KOPT-K1 (cell line): ENCODE results near the gene SGK1.
"Not testable (repeated sequence)": the region's sequence is repeated elsewhere in the genome, so short reads cannot be mapped to it uniquely, and the experiment has no call there.

ENCODE experiments used
- H3K27ac ChIP-seq: fragments of 200-600 bp; sonication (generic); 2 replicates; pipeline ENCODE4 v1.5.1; 2016; ENCODE audit warnings: antibody characterized with exemption, mild to moderate bottlenecking, low read depth, low read length; ENCODE audit not compliant: poor library complexity, severe bottlenecking
- H3K36me3 ChIP-seq: fragments of 200-600 bp; sonication (generic); 2 replicates; pipeline ENCODE4 v1.5.1; 2017; ENCODE audit warnings: antibody characterized with exemption, mild to moderate bottlenecking, low read length, moderate library complexity; ENCODE audit not compliant: insufficient read depth
- H3K9me3 ChIP-seq: fragments of 200-600 bp; sonication (generic); 2 replicates; pipeline ENCODE4 v1.5.1; 2017; ENCODE audit warnings: antibody characterized with exemption, low read length, mild to moderate bottlenecking; ENCODE audit not compliant: insufficient read depth, poor library complexity, severe bottlenecking

The SGK1 gene

GRCh38 chr6:134318236-134318973 is 493 bp upstream of the SGK1 start:
- no peak overlapping the region for H3K27ac ChIP-seq

DNA sequence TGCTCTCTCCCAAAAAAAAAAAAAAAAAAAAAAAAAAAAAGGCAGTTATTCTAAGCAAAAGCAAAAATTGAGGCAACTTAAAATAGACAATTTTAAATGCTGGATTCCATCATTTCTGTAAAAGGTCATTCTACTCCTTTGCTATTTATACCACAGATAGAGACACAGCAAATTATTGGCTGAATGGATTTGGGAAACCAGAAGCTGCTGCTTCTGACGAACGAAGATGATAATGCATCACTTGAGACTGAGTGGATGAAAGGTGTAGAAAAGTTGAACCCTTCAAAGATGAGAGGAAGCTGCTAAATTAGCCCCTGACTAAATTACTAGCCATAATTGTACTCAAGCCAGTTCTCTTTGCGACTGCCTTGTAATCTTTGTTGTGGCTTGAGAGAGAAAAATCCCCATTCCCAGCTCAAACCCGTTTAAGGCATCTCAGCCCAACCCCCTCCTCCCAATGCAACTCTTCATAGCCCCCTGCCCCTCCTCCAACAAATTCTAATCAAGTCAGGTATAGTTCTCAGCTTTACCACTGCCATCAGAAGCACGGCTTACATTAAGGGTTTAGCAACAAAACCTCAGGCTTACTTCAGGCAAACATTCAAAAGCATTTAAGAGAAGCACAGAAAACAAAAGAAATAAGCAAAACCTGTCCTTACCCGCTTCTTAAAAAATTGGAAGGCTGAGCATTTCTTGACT is 1.0 kb downstream of the SGK1 start:
- Histone ChIP-seq H3K9me3 (no peaks in the 10 kb centered on the region), H3K27ac (no peak overlapping the region), H3K36me3 (no peaks in the 10 kb centered on the region)

More at GRCh38 chr6:134318236-134318973, 493 bp upstream of the SGK1 start:
- no peaks in the 10 kb centered on the region for H3K36me3 ChIP-seq
- no peaks in the 10 kb centered on the region for H3K9me3 ChIP-seq

- no peaks in the 10 kb centered on the region for H3K36me3 ChIP-seq
- H3K27ac ChIP-seq, result no peak overlapping the region
- H3K9me3 ChIP-seq, result no peaks in the 10 kb centered on the region
Observed at GRCh38 chr6:134315974-134316441, 1.9 kb downstream of the SGK1 start.

DNA sequence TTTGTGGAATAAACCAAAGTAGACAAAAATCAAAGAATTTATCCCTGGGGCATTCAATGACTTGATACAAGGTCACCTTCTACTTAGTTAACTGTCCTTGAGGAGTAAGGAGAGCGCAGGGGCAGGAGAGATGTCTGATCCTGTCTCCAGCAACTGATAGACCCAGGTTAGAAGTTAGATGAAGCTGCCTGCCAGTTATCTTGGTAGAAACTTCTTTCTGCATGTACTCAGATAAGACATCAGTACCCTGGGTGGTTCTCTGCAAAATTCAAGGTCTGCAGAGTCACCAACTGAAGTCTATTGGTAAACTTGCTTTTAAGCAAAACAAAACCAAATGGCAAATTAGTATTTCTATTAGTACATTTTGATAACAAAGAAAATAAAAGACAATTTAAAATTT is 2.7 kb downstream of the SGK1 start:
- Histone ChIP-seq H3K27ac (no peak overlapping the region), H3K36me3 (no peaks in the 10 kb centered on the region)

GRCh38 chr6:134314006-134314821 is 3.7 kb downstream of the SGK1 start:
- H3K27ac ChIP-seq, result no peak overlapping the region
- H3K9me3 ChIP-seq, result no peaks in the 10 kb centered on the region
- H3K36me3 ChIP-seq, result no peaks in the 10 kb centered on the region

More for the DNA sequence above, 2.7 kb downstream of the SGK1 start:
- no peaks in the 10 kb centered on the region for H3K9me3 ChIP-seq

- no peak overlapping the region for H3K27ac ChIP-seq
- H3K9me3 ChIP-seq, result no peaks in the 10 kb centered on the region
- no peaks in the 10 kb centered on the region for H3K36me3 ChIP-seq
Observed at GRCh38 chr6:134312038-134312660, 5.8 kb downstream of the SGK1 start.

DNA sequence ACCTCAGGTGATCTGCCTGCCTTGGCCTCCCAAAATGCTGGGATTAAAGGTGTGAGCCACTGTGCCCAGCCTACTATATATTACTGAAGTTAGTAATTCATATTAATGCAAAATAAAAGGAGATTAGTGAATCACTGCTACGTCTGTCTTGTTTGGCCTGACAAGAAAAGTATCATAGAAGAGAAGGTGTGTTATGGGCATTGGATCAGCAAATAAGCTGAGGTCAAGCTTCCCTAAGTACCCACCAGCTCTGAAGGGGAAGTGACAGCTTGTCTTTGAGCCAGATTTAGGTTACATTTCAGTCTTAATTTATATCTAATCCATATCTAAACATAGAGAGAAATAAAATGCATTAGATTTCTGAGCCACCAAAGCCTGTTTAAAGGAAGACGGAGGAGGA is 7.1 kb downstream of the SGK1 start:
- H3K9me3 ChIP-seq, result no peaks in the 10 kb centered on the region
- H3K36me3 ChIP-seq, result no peaks in the 10 kb centered on the region
- no peak overlapping the region for H3K27ac ChIP-seq

DNA sequence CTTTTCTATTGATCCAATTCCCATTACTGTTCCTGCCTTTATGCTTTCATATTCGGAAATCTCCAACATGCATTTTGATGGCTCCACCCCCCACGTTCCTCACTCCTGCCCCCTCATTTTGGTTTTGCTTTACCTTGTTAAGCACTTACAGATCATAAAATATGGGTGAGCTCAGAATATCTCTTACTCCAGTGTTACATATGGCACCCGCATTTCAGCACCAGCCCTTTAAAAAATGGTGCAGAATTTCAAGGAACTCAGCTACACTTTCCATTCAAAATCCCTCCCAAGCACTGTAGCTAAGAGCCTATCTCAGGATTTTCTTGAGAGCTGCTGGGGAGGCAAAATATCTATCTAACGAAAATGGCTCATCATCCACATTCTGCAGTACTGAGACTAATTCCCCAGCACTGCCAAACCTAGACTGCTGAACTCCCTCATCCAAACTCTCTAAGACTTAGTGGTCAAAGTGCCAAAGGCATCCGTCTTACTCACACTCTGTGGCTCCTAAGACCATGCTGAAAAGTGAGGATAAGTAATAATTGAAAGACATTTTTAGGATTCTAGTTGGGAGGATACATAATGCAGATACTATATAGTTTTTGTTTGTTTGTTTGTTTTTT is 7.8 kb downstream of the SGK1 start:
- Histone ChIP-seq H3K9me3 (no peaks in the 10 kb centered on the region), H3K27ac (no peak overlapping the region), H3K36me3 (no peaks in the 10 kb centered on the region)

DNA sequence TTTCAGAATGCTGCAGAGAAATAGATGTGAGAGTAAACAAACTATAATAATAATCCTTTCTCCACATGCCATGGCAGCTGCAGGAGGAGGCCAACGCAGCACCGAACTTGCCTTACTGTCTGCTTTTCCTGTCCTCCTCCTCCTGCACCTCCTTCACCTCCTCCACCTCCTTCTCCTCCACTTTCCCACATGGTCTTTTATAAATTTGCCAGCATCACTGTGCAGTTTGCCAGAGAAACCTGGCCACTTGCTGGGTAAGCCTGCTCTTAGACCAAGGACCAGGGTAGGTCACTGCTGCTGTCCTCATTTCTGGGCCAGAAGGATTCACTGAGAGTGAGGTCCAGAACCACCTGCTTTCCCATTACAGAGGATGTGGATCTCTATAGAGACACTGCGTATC is 8.7 kb downstream of the SGK1 start:
- H3K9me3 ChIP-seq, result no peaks in the 10 kb centered on the region
- H3K27ac ChIP-seq, result no peak overlapping the region
- H3K36me3 ChIP-seq, result no peaks in the 10 kb centered on the region

DNA sequence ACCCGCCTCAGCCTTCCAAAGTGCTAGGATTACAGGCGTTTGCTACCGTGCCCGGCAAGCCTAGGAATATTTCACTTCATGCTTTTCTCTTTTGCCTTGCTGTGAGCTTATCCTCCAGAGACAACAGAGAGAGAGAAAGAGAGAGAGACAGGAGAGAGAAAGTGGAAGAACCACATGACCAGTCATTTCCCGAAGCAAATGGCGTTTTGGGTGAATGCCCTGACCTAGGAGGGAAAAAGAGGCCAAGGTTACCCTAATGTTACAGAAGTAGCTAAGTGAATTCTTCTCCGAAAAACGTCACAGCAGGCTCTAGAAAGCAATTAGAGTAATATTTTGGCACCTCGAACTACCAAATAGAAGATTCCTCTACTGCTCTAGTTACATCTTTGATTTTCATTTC is 9.1 kb downstream of the SGK1 start:
- no peak overlapping the region for H3K27ac ChIP-seq
- no peaks in the 10 kb centered on the region for H3K9me3 ChIP-seq

DNA sequence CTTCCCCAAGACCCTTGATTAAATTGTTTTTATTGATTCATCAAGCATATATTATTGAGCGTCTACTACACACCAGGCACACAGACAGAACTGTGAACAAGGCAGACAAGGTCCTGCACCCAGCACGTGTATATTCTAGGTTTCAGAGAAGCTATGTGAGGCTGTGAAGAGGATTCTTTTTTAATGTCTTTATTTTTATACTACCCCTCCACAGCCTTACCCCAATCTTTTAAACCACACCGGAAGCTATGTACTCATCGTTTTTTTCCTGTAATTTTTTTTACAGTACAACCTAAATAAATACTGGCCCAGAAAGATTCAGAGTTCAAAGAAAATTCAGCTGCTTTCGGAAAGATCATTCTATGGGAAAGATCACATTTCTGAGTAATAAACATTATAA is 10.0 kb downstream of the SGK1 start:
- no peaks in the 10 kb centered on the region for H3K9me3 ChIP-seq
- no peak overlapping the region for H3K27ac ChIP-seq
- H3K36me3 ChIP-seq, result no peaks in the 10 kb centered on the region

More for the DNA sequence above, 9.1 kb downstream of the SGK1 start:
- no peaks in the 10 kb centered on the region for H3K36me3 ChIP-seq

DNA sequence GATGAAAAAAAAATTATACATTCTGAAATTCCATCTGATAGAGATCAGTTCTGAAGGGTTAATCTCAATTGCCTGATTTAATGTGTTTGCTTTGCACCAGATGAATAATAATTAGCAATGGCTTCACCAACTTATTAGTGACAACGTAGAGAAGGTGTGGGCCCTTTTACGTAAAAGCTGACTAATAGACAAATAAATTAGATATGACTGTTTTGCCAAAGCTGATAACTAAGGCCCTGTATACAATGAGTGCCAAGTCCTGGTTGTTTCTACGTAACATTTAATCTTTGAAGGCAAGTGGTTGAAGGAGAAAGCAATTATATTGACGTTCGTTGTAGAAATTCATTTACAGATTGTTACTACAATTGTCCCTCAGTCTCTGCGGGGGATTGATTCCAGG is 10.8 kb downstream of the SGK1 start:
- no peaks in the 10 kb centered on the region for H3K9me3 ChIP-seq
- H3K36me3 ChIP-seq, result no peaks in the 10 kb centered on the region
- H3K27ac ChIP-seq, result no peak overlapping the region

GRCh38 chr6:134304381-134304780 is 13.5 kb downstream of the SGK1 start:
- H3K27ac ChIP-seq, H3K9me3 ChIP-seq, H3K36me3 ChIP-seq: not testable (repeated sequence)

- H3K36me3 ChIP-seq, result no peaks in the 10 kb centered on the region
- no peak overlapping the region for H3K27ac ChIP-seq
- no peaks in the 10 kb centered on the region for H3K9me3 ChIP-seq
Observed at GRCh38 chr6:134303891-134304290, 14.0 kb downstream of the SGK1 start.
